PC-9 (cell line): ENCODE measurements around the gene SPATS2.

ENCODE experiments used
- CTCF ChIP-seq: fragments of 200-600 bp; sonication (generic); conservative IDR thresholded peaks from 2 replicates; pipeline ENCODE4 v1.6.1; 2017; ENCODE audit warnings: mixed run types, antibody characterized with exemption, mild to moderate bottlenecking, moderate library complexity
- EZH2 ChIP-seq: fragments of 200-600 bp; sonication (generic); IDR thresholded peaks from 2 replicates; pipeline ENCODE4 v1.8.0; 2017; ENCODE audit warnings: antibody characterized with exemption, low read depth

- TF ChIP-seq CTCF, result no peak
- TF ChIP-seq EZH2, result no peak
These were observed 178.6 kb downstream of the SPATS2 start for GRCh38 chr12:49545815-49546214.
